Measurements from ENCODE around the gene TOPORS. TPM values are rescaled to one million over a fixed set of nuclear protein-coding genes. Genes with fewer than 3 reads are reported as not detected.

The TOPORS gene
- total and polyA plus RNA-seq, 5 donors from 2014 or later = 26.9 to 29.8 (median 28.9) TPM

- H3K4me1 Mint-ChIP-seq = no peaks in the 10 kb centered on the region
- no peaks in the 10 kb centered on the region for H3K9me3 ChIP-seq (ENCODE audit: control insufficient read depth in 2 of 2, low read length in 2 of 2)
- ATAC-seq (ENCODE audit: low read depth in 2 of 2) (no peak), DNase-seq (no peak)
- peaks cover 6% of the 10 kb centered on the region for H3K27me3 ChIP-seq (ENCODE audit: control insufficient read depth, insufficient read depth, low read length)
- no peaks in the 10 kb centered on the region for H3K9me3 Mint-ChIP-seq
- H3K4me3 Mint-ChIP-seq = no peak overlapping the region
- H3K27ac ChIP-seq (ENCODE audit: insufficient read depth, low read length, poor library complexity, severe bottlenecking) = no peak overlapping the region
- no peaks in the 10 kb centered on the region for H3K4me1 ChIP-seq (ENCODE audit: control insufficient read depth, insufficient read depth, low read length, poor library complexity, severe bottlenecking)
- peaks cover 28% of the 10 kb centered on the region for H3K27me3 Mint-ChIP-seq
- H3K36me3 ChIP-seq (ENCODE audit: control insufficient read depth, insufficient read depth, low read length) = no peaks in the 10 kb centered on the region
- H3K4me3 ChIP-seq (ENCODE audit: low read depth, low read length) = no peak overlapping the region
- H3K36me3 Mint-ChIP-seq = no peaks in the 10 kb centered on the region
- H3K27ac Mint-ChIP-seq = no peak overlapping the region
These were observed 35.5 kb upstream of the TOPORS start for GRCh38 chr9:32587901-32588300.

- no peak for ATAC-seq (ENCODE audit: low read depth in 2 of 2)
- H3K27me3 Mint-ChIP-seq = peaks cover 34% of the 10 kb centered on the region
- Histone ChIP-seq H3K4me3 (ENCODE audit: low read depth, low read length) (no peak overlapping the region), H3K36me3 (ENCODE audit: control insufficient read depth, insufficient read depth, low read length) (no peaks in the 10 kb centered on the region), H3K9me3 (ENCODE audit: control insufficient read depth in 2 of 2, low read length in 2 of 2) (no peaks in the 10 kb centered on the region), H3K4me1 (ENCODE audit: control insufficient read depth, insufficient read depth, low read length, poor library complexity, severe bottlenecking) (no peaks in the 10 kb centered on the region), H3K27ac (ENCODE audit: insufficient read depth, low read length, poor library complexity, severe bottlenecking) (no peak overlapping the region), H3K27me3 (ENCODE audit: control insufficient read depth, insufficient read depth, low read length) (peaks cover 8% of the 10 kb centered on the region)
- peaks cover 0 to 2% (median under 1%) of the 10 kb centered on the region in 4 donors for H3K4me1 Mint-ChIP-seq
- H3K4me3 Mint-ChIP-seq = no peak overlapping the region
- no peak overlapping the region for H3K27ac Mint-ChIP-seq
- no peak for DNase-seq
- no peaks in the 10 kb centered on the region for H3K9me3 Mint-ChIP-seq
- no peaks in the 10 kb centered on the region for H3K36me3 Mint-ChIP-seq
These were observed 32.4 kb upstream of the TOPORS start for GRCh38 chr9:32584784-32585183.

GRCh38 chr9:32581512-32582143 lies 29.2 kb upstream of the TOPORS start:
- Mint-ChIP-seq H3K36me3 (no peaks in the 10 kb centered on the region), H3K27me3 (peaks cover 58% of the 10 kb centered on the region), H3K27ac (no peak overlapping the region), H3K4me1 (peaks cover 0 to 6% (median 4%) of the 10 kb centered on the region in 4 donors), H3K9me3 (no peaks in the 10 kb centered on the region), H3K4me3 (no peak overlapping the region)
- Histone ChIP-seq H3K4me3 (ENCODE audit: low read depth, low read length) (no peak overlapping the region), H3K36me3 (ENCODE audit: control insufficient read depth, insufficient read depth, low read length) (no peaks in the 10 kb centered on the region), H3K9me3 (ENCODE audit: control insufficient read depth in 2 of 2, low read length in 2 of 2) (no peaks in the 10 kb centered on the region), H3K27me3 (ENCODE audit: control insufficient read depth, insufficient read depth, low read length) (peaks cover 7% of the 10 kb centered on the region), H3K4me1 (ENCODE audit: control insufficient read depth, insufficient read depth, low read length, poor library complexity, severe bottlenecking) (no peaks in the 10 kb centered on the region), H3K27ac (ENCODE audit: insufficient read depth, low read length, poor library complexity, severe bottlenecking) (no peak overlapping the region)
- DNase-seq (peak in 2 of 3 donors; percentile 47 to 72), ATAC-seq (ENCODE audit: low read depth in 2 of 2) (peak in 1 of 2 donors; percentile 53)

- H3K4me1 Mint-ChIP-seq = peaks cover 0 to 6% (median 4%) of the 10 kb centered on the region in 4 donors
- Histone ChIP-seq H3K27me3 (ENCODE audit: control insufficient read depth, insufficient read depth, low read length) (peaks cover 8% of the 10 kb centered on the region), H3K4me3 (ENCODE audit: low read depth, low read length) (no peak overlapping the region), H3K9me3 (ENCODE audit: control insufficient read depth in 2 of 2, low read length in 2 of 2) (no peaks in the 10 kb centered on the region), H3K27ac (ENCODE audit: insufficient read depth, low read length, poor library complexity, severe bottlenecking) (no peak overlapping the region), H3K4me1 (ENCODE audit: control insufficient read depth, insufficient read depth, low read length, poor library complexity, severe bottlenecking) (no peaks in the 10 kb centered on the region), H3K36me3 (ENCODE audit: control insufficient read depth, insufficient read depth, low read length) (no peaks in the 10 kb centered on the region)
- ATAC-seq (ENCODE audit: low read depth in 2 of 2) (no peak), DNase-seq (no peak)
- H3K36me3 Mint-ChIP-seq = no peaks in the 10 kb centered on the region
- no peak overlapping the region for H3K4me3 Mint-ChIP-seq
- no peaks in the 10 kb centered on the region for H3K9me3 Mint-ChIP-seq
- no peak overlapping the region for H3K27ac Mint-ChIP-seq
- H3K27me3 Mint-ChIP-seq = peaks cover 59% of the 10 kb centered on the region
These were observed 28.4 kb upstream of the TOPORS start for GRCh38 chr9:32580631-32581300.

GRCh38 chr9:32579706-32580331 lies 27.4 kb upstream of the TOPORS start:
- no peaks in the 10 kb centered on the region for H3K9me3 ChIP-seq (ENCODE audit: control insufficient read depth in 2 of 2, low read length in 2 of 2)
- H3K4me1 ChIP-seq (ENCODE audit: control insufficient read depth, insufficient read depth, low read length, poor library complexity, severe bottlenecking) = no peaks in the 10 kb centered on the region
- H3K4me3 Mint-ChIP-seq = peak overlapping the region in 1 of 4 donors; percentile 36
- H3K36me3 Mint-ChIP-seq = no peaks in the 10 kb centered on the region
- H3K27ac ChIP-seq (ENCODE audit: insufficient read depth, low read length, poor library complexity, severe bottlenecking) = no peak overlapping the region
- H3K27me3 Mint-ChIP-seq = peaks cover 51% of the 10 kb centered on the region
- peaks cover 0 to 6% (median 4%) of the 10 kb centered on the region in 4 donors for H3K4me1 Mint-ChIP-seq
- ATAC-seq (ENCODE audit: low read depth in 2 of 2) (peak in 1 of 2 donors; percentile 50), DNase-seq (peak; percentile 70 to 77 (median 77))
- H3K4me3 ChIP-seq (ENCODE audit: low read depth, low read length) = no peak overlapping the region
- no peaks in the 10 kb centered on the region for H3K36me3 ChIP-seq (ENCODE audit: control insufficient read depth, insufficient read depth, low read length)
- no peaks in the 10 kb centered on the region for H3K9me3 Mint-ChIP-seq
- no peak overlapping the region for H3K27ac Mint-ChIP-seq
- H3K27me3 ChIP-seq (ENCODE audit: control insufficient read depth, insufficient read depth, low read length) = peaks cover 8% of the 10 kb centered on the region

- Histone ChIP-seq H3K4me3 (ENCODE audit: low read depth, low read length) (no peak overlapping the region), H3K27ac (ENCODE audit: insufficient read depth, low read length, poor library complexity, severe bottlenecking) (no peak overlapping the region), H3K9me3 (ENCODE audit: control insufficient read depth in 2 of 2, low read length in 2 of 2) (no peaks in the 10 kb centered on the region), H3K4me1 (ENCODE audit: control insufficient read depth, insufficient read depth, low read length, poor library complexity, severe bottlenecking) (no peaks in the 10 kb centered on the region), H3K27me3 (ENCODE audit: control insufficient read depth, insufficient read depth, low read length) (peaks cover 6% of the 10 kb centered on the region), H3K36me3 (ENCODE audit: control insufficient read depth, insufficient read depth, low read length) (no peaks in the 10 kb centered on the region)
- no peak overlapping the region for H3K27ac Mint-ChIP-seq
- peaks cover 2 to 7% (median 4%) of the 10 kb centered on the region in 4 donors for H3K4me1 Mint-ChIP-seq
- no peak overlapping the region for H3K4me3 Mint-ChIP-seq
- no peaks in the 10 kb centered on the region for H3K36me3 Mint-ChIP-seq
- ATAC-seq (ENCODE audit: low read depth in 2 of 2) = no peak
- no peak for DNase-seq
- H3K9me3 Mint-ChIP-seq = no peaks in the 10 kb centered on the region
- peaks cover 47% of the 10 kb centered on the region for H3K27me3 Mint-ChIP-seq
These were observed 26.6 kb upstream of the TOPORS start for GRCh38 chr9:32578976-32579375.

- Mint-ChIP-seq H3K9me3 (no peaks in the 10 kb centered on the region), H3K27ac (no peak overlapping the region), H3K27me3 (peaks cover 54% of the 10 kb centered on the region), H3K36me3 (no peaks in the 10 kb centered on the region), H3K4me1 (peaks cover 9 to 21% (median 17%) of the 10 kb centered on the region in 4 donors), H3K4me3 (no peak overlapping the region)
- no peaks in the 10 kb centered on the region for H3K9me3 ChIP-seq (ENCODE audit: control insufficient read depth in 2 of 2, low read length in 2 of 2)
- H3K4me1 ChIP-seq (ENCODE audit: control insufficient read depth, insufficient read depth, low read length, poor library complexity, severe bottlenecking) = peaks cover 11% of the 10 kb centered on the region
- H3K27me3 ChIP-seq (ENCODE audit: control insufficient read depth, insufficient read depth, low read length) = peaks cover 6% of the 10 kb centered on the region
- ATAC-seq (ENCODE audit: low read depth in 2 of 2) (no peak), DNase-seq (no peak)
- no peaks in the 10 kb centered on the region for H3K36me3 ChIP-seq (ENCODE audit: control insufficient read depth, insufficient read depth, low read length)
- no peak overlapping the region for H3K27ac ChIP-seq (ENCODE audit: insufficient read depth, low read length, poor library complexity, severe bottlenecking)
- no peak overlapping the region for H3K4me3 ChIP-seq (ENCODE audit: low read depth, low read length)
These were observed 24.9 kb upstream of the TOPORS start for GRCh38 chr9:32577316-32577715.

All from CD4-positive, CD25-positive, alpha-beta regulatory T cell (primary cell).